NK-92 treated with Interleukin-12 subunit alpha and Interleukin-12 subunit beta, amount 100 ng/mL, for 24 hours (cell line): ENCODE results near the gene MED15.
"Not testable (repeated sequence)": the region's sequence is repeated elsewhere in the genome, so short reads cannot be mapped to it uniquely, and the experiment has no call there.

Experiments used
- DNase-seq: peaks from one replicate; lab custom pipeline; 2025; lab: John Stamatoyannopoulos, UW

The MED15 gene

DNA sequence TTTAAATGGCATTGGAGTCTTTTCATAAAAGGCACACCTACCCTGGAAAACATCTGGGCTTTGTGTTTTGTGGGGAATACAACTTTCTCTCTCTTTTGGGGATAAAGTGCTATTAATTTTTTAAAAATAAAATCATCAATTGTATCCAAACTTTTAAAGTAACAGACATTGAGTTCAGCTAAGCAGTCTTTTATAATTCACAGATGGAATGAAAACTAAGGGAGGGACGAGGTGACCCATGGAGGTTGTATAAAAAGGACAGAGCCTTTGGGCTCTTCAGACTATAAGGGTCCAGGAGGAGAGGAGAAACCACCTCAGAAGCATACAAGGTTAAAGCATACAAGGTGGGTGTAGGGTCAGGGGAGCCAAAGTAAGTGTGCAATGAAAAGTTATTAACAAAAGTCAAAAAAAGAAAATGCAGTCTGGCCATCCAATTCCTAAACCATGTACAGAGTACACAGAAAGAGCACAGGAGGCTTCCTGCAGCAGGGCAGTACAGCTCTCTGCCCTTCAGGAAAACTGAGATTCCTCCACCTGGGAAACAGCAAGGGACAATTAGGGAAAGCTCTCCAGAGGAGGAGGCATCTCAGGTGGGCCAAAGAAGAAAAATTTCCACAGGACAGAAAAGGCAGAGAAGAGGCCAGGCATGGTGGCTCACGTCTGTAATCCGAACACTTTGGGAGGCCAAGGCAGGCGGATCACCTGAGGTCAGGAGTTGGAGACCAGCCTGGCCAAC lies 22.3 kb upstream of the MED15 start:
- no peak for DNase-seq

DNA sequence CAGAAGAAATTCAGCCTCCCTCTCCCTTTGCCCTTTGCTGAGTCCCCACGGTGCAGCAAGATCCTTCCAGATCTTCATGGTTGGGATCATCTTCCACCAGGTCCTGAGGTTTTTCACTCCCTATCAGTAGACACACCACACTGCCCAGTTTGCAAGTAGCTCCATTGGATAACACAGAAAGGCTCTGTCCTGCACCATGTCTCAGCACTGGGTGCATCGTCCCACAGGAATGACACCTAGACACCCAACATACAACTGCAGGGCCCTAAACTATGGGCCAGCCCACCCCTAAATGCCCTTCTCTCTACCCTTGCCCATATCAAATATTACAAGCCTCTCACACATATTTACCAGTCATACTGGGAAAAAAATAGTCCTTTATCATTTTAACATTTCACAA lies 21.2 kb upstream of the MED15 start:
- no peak for DNase-seq

DNA sequence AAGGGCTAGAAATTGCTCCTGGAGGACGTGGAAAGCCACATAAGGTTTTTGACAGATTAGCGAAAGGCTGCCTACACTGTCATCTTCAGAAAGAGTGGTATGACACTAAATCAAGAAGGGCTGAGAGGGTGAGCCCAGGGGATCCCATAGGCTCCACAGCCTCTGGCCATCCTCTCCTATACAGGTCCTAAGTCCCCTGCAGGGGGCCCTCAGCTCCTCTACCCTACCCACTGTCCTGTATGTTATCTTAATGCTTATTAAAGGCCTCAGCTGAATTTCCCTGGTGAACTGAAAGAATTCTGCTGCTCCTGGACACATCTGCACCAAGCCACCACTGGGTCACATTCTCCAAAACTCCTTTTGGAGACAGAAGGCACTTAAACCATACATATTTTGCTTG lies 19.7 kb upstream of the MED15 start:
- no peak for DNase-seq

DNA sequence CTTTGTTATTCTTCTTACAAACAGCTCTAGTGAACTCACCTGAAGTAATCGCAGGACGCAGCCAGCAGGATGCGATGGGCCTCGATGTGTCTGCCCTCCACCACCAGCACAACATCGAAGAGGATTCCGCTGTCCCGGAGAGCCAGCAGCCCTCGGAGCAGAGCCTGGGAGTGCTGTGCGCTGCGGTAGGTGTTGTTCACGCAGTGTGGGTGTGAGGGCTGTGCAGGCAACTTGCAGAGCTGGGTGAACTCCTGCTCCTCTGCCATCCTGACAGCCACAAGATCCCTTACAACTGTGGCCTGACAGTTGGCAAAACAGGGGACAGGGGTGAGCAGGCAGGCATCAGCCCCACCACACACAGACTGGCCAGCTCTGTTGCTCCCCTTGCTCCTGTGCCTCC lies 18.5 kb upstream of the MED15 start:
- DNase-seq = no peak

DNA sequence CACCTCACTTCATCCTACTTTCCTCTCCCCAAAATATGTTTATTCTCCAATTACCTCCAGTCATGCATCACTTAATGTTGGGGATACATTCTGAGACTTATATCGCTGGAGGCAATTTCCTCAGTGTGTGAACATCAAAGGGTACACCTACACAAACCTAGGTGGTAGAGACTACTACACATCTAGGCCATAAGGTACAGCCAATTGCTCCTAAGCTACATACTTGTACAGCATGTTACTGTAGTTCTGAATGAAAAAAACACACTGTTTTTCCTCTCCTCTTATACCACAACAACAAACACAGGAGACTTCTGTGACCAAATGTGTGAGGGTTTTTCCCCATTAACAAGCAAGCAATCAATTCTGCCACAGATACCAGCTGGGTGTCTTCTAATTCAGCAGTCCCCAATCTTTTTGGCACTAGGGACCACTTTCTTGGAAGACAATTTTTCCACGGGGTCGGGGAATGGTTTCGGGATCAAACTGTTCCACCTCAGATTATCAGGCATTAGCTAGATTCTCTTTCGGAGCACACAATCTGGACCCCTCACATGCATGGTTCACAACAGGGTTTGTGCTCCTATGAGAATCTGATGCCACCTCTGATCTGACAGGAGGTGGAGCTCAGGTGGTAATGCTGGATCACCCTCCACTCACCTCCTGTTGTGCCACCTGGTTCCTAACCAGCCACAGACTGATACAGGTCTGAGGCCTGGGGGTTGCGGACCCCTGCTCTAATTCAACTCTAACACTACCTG lies 17.0 kb upstream of the MED15 start:
- DNase-seq = no peak

DNA sequence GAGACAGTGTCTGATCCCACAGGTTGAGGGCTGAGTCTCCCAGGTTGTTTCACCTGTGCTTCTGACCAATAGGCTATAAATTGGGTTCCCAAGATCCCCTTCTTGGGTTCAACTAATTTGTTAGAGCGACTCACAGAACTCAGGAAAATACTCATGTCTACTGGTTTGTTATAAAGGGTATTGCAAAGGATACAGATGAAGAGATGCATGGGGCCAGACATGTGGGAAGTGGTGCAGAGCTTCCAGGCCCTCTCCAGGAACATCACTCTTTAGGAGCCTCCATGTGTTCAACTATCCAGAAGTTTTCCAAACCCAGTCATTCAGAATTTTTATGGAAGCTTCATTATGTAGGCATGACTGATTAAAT lies 16.5 kb upstream of the MED15 start:
- no peak for DNase-seq

GRCh38 chr22:20491346-20491745 lies 16.1 kb upstream of the MED15 start:
- no peak for DNase-seq

- no peak for DNase-seq
Measured at GRCh38 chr22:20494978-20495860, 12.2 kb upstream of the MED15 start, which contains the start of gene KLHL22. Gene KLHL22 (minus strand): TSS chr22:20495795. CDS start chr22:20489211, 6,584 bp downstream.

DNA sequence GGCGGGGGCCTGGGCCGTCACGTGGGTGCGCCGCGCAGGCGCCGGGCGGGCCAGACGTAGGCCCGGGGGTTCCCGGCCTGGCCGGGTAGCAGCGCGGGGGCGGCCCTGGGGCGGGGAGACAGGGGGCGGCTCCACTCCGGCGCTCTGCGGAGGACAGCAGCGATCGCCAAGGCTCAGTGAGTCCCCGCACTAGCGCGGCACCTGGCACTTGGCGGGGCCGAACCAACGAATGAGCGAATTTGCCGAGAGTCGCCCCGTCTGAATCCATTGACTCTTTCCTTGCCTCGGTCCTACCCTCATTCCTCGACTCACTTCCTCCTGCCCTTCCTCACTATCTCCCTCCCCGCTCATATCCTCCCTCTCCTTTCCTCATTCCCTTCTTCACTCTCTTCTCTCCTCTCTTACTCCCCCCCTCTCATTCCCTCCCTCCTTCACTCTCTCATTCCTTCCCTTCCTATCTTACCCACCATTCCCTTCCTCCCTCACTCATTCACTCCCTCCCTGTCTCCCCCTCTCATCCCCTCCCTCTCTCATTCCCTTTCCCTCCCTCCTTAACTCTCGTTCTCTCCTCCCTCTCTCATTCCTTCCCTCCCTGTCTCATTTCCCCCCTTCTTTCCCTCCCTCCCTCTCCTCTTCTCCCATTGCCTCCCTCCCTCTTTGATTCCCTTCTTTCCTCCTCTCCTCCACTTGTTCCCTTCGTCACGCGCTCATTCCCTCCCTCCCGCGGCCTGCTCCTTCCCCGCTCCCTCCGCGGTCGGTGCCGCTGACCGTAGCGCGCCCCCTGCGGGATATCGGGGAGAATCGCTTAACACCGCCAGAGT lies 11.3 kb upstream of the MED15 start:
- DNase-seq = peak; percentile 83

- DNase-seq = no peak
Measured at GRCh38 chr22:20497426-20497825, 10.0 kb upstream of the MED15 start.

DNA sequence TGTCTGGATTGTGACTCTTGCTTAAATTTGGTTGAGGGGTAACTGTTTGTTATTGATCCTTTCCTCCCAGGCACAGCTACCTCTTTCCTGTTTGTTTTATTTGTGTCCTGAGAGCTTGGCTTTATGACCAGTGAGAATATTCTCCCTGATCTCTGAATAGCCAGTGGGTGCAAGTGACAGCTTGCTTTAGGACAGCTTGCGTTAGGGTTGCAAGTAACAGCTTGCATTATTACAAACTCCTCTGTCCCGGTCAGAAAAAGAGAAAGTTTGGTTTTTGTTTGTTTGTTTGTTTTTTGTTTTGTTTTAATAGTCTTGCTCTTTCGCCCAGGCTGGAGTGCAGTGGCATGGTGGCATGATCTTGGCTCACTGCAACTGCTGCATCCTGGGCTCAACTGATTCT lies 8.5 kb upstream of the MED15 start:
- no peak for DNase-seq

- DNase-seq = no peak
Measured at GRCh38 chr22:20499769-20500168, 7.6 kb upstream of the MED15 start.

- no peak for DNase-seq
Measured at GRCh38 chr22:20503816-20504215, 3.6 kb upstream of the MED15 start.

GRCh38 chr22:20504293-20504922 lies 3.0 kb upstream of the MED15 start:
- DNase-seq = not testable (repeated sequence)

DNA sequence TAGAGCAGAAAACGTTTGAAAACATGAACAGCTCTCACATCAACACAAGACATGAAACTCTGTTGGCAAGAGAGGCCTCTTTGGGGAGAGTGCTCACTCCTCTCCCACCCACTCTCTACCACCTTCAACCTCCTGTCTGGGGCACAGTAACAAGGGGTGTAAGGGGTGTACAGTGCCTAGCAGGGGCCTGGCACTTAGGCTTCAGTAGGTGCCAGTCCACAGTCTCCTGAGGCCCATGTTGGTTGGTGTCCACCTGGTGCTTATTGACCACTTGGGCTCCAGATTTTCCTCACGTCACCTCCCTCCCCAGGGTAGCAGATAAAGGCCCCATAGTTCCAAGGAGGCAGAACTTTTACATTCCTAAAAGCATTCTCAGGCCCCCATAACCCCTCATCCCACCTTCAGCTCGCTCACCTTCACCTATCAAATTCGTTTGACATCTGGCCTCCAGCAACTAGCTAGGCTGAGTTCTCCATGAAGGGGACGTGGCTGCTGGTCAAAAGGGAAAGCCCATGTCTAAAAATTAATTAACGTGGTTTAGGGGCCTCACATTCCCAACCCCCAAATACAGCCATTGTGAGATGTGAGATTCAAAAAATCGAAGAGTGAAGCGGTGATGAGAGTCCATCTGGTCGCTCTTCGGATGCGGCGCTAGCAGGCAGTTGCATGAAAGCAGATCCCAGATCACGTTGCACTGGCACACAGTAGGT lies 712 bp upstream of the MED15 start:
- DNase-seq = no peak

DNA sequence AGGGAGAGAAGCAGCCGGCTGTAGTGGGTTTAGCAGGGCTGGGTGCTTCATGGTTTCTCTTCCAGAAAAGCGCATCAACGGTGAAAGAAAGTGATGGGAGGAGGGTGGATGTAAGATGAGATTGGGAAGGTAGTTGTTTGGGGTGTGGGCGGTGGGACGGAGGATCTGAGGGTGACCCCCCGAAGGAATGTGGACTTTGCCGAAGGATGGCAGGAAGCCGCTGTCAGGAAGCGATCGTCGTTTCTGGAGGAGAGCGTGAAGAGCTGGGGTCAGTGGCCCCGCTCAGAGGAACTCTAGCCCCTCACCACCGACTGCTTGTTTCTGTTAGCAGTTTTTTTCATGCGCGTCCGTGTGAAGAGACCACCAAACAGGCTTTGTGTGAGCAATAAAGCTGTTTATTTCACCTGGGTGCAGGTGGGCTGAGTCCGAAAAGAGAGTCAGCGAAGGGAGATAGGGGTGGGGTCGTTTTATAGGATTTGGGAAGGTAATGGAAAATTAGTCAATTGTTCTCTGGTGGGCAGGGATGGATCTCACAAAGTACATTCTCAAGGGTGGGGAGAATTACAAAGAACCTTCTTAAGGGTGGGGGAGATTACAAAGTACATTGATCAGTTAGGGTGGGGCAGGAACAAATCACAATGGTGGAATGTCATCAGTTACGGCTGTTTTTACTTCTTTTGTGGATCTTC lies 801 bp downstream of the MED15 start:
- not testable (repeated sequence) for DNase-seq

GRCh38 chr22:20508815-20509271 lies 1.4 kb downstream of the MED15 start:
- DNase-seq = no peak

GRCh38 chr22:20509344-20510047 lies 2.1 kb downstream of the MED15 start:
- DNase-seq = no peak
